Measurements from ENCODE around the gene SPATA46. TPM values are rescaled to one million over a fixed set of nuclear protein-coding genes. Genes with fewer than 3 reads are reported as not detected.

The SPATA46 gene
- total RNA-seq, 1 donor from 2014 or later: not detected

- Histone ChIP-seq H3K4me1 (ENCODE audit: insufficient read depth, low read length) (no peaks in the 10 kb centered on the region), H3K79me2 (ENCODE audit: insufficient read depth, low read length) (no peaks in the 10 kb centered on the region), H3K27me3 (ENCODE audit: insufficient read depth, low read length) (no peaks in the 10 kb centered on the region), H3K9ac (ENCODE audit: low read length) (no peak overlapping the region), H3K9me3 (ENCODE audit: insufficient read depth, low read depth, low read length) (no peaks in the 10 kb centered on the region), H3K4me3 (ENCODE audit: insufficient read depth, low read depth, low read length) (no peak overlapping the region), H4K20me1 (ENCODE audit: insufficient read depth, low read length) (no peaks in the 10 kb centered on the region), H3K36me3 (ENCODE audit: insufficient read depth, low read length) (no peaks in the 10 kb centered on the region), H2AFZ (ENCODE audit: low read depth, low read length) (no peak overlapping the region), H3K4me2 (ENCODE audit: low read length) (no peak overlapping the region), H3K27ac (ENCODE audit: low read depth, low read length) (no peak overlapping the region)
- Mint-ChIP-seq H3K27me3 (ENCODE audit: low read depth, unreplicated experiment) (peaks cover 12% of the 10 kb centered on the region), H3K36me3 (ENCODE audit: low read depth, unreplicated experiment) (no peaks in the 10 kb centered on the region), H3K4me3 (ENCODE audit: unreplicated experiment) (no peak overlapping the region), H3K4me1 (ENCODE audit: low read depth, unreplicated experiment) (peaks cover 2% of the 10 kb centered on the region), H3K27ac (ENCODE audit: unreplicated experiment) (no peak overlapping the region), H3K9me3 (ENCODE audit: unreplicated experiment) (peaks cover 3% of the 10 kb centered on the region)
- no peak for TF ChIP-seq EZH2 (IDR thresholded peaks at IDR 0.05; ENCODE audit: insufficient read depth, low read length)
- TF ChIP-seq, protein P1, sequence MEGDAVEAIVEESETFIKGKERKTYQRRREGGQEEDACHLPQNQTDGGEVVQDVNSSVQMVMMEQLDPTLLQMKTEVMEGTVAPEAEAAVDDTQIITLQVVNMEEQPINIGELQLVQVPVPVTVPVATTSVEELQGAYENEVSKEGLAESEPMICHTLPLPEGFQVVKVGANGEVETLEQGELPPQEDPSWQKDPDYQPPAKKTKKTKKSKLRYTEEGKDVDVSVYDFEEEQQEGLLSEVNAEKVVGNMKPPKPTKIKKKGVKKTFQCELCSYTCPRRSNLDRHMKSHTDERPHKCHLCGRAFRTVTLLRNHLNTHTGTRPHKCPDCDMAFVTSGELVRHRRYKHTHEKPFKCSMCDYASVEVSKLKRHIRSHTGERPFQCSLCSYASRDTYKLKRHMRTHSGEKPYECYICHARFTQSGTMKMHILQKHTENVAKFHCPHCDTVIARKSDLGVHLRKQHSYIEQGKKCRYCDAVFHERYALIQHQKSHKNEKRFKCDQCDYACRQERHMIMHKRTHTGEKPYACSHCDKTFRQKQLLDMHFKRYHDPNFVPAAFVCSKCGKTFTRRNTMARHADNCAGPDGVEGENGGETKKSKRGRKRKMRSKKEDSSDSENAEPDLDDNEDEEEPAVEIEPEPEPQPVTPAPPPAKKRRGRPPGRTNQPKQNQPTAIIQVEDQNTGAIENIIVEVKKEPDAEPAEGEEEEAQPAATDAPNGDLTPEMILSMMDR (IDR thresholded peaks at IDR 0.05; ENCODE audit: insufficient read depth, low read depth, low read length): no peak
- peak; percentile 16 for DNase-seq (ENCODE audit: low read depth)
- no peak for FAIRE-seq
Measured at GRCh38 chr1:162335126-162335525, 41.5 kb downstream of the SPATA46 start.

DNA sequence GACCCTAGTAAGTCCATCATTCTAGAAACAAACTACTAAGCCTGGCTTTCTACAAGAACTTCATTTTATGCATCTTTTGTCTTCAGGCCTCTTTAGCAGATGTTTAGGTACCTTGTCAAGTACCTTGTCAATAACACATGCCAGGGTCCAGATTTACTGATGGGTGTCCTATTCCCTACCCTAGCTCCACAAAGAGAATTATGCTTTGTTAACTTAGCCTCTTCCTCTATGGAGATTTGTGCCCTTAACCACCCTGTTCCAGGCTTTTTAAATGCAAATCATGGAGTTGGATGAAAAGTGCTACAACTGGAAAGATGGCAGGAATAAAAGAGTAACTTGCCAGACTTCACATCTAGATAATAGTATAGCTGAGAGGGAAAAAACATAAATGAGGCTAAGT lies 42.7 kb downstream of the SPATA46 start:
- no peak overlapping the region for H3K4me2 ChIP-seq (ENCODE audit: low read length)
- Mint-ChIP-seq H3K36me3 (ENCODE audit: low read depth, unreplicated experiment) (no peaks in the 10 kb centered on the region), H3K4me1 (ENCODE audit: low read depth, unreplicated experiment) (peaks cover 2% of the 10 kb centered on the region), H3K9me3 (ENCODE audit: unreplicated experiment) (peaks cover 3% of the 10 kb centered on the region), H3K27ac (ENCODE audit: unreplicated experiment) (no peak overlapping the region), H3K4me3 (ENCODE audit: unreplicated experiment) (no peak overlapping the region), H3K27me3 (ENCODE audit: low read depth, unreplicated experiment) (peaks cover 12% of the 10 kb centered on the region)
- FAIRE-seq: no peak
- DNase-seq (ENCODE audit: low read depth): no peak
- no peaks in the 10 kb centered on the region for H3K27me3 ChIP-seq (ENCODE audit: insufficient read depth, low read length)
- H3K9me3 ChIP-seq (ENCODE audit: insufficient read depth, low read depth, low read length): no peaks in the 10 kb centered on the region
- no peaks in the 10 kb centered on the region for H3K79me2 ChIP-seq (ENCODE audit: insufficient read depth, low read length)
- H3K4me3 ChIP-seq (ENCODE audit: insufficient read depth, low read depth, low read length): no peak overlapping the region
- no peak overlapping the region for H3K9ac ChIP-seq (ENCODE audit: low read length)
- no peak for TF ChIP-seq EZH2 (IDR thresholded peaks at IDR 0.05; ENCODE audit: insufficient read depth, low read length)
- TF ChIP-seq, protein P1 (IDR thresholded peaks at IDR 0.05; ENCODE audit: insufficient read depth, low read depth, low read length): no peak
- no peaks in the 10 kb centered on the region for H3K4me1 ChIP-seq (ENCODE audit: insufficient read depth, low read length)
- H2AFZ ChIP-seq (ENCODE audit: low read depth, low read length): no peak overlapping the region
- no peaks in the 10 kb centered on the region for H4K20me1 ChIP-seq (ENCODE audit: insufficient read depth, low read length)
- H3K27ac ChIP-seq (ENCODE audit: low read depth, low read length): no peak overlapping the region
- H3K36me3 ChIP-seq (ENCODE audit: insufficient read depth, low read length): no peaks in the 10 kb centered on the region

DNA sequence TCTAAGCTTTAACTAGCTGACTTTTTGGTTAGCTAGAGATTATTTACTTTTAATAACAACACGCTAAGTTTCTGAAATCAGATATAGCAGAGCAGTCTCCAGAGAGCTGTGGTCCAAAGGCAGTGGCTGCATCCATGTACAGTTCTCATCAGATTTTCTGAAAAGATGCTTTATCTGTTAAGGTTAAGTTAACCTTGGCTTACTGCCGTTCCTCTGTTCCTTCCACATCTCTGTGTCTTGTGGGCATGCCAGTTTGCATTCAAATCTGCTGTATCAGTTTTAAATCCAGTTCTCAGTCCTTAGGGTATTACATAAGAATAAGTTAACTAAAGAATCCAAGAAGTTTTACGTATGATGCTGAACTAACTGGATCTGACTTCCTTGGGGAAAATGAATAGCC lies 46.8 kb downstream of the SPATA46 start:
- no peaks in the 10 kb centered on the region for H3K79me2 ChIP-seq (ENCODE audit: insufficient read depth, low read length)
- H3K9ac ChIP-seq (ENCODE audit: low read length): no peak overlapping the region
- Mint-ChIP-seq H3K27ac (ENCODE audit: unreplicated experiment) (no peak overlapping the region), H3K4me1 (ENCODE audit: low read depth, unreplicated experiment) (no peaks in the 10 kb centered on the region), H3K27me3 (ENCODE audit: low read depth, unreplicated experiment) (peaks cover 23% of the 10 kb centered on the region), H3K9me3 (ENCODE audit: unreplicated experiment) (peaks cover 3% of the 10 kb centered on the region), H3K4me3 (ENCODE audit: unreplicated experiment) (no peak overlapping the region), H3K36me3 (ENCODE audit: low read depth, unreplicated experiment) (no peaks in the 10 kb centered on the region)
- H3K36me3 ChIP-seq (ENCODE audit: insufficient read depth, low read length): no peaks in the 10 kb centered on the region
- H3K4me1 ChIP-seq (ENCODE audit: insufficient read depth, low read length): no peaks in the 10 kb centered on the region
- no peaks in the 10 kb centered on the region for H4K20me1 ChIP-seq (ENCODE audit: insufficient read depth, low read length)
- no peaks in the 10 kb centered on the region for H3K9me3 ChIP-seq (ENCODE audit: insufficient read depth, low read depth, low read length)
- TF ChIP-seq EZH2 (IDR thresholded peaks at IDR 0.05; ENCODE audit: insufficient read depth, low read length): no peak
- no peak overlapping the region for H3K4me2 ChIP-seq (ENCODE audit: low read length)
- H3K4me3 ChIP-seq (ENCODE audit: insufficient read depth, low read depth, low read length): no peak overlapping the region
- H3K27me3 ChIP-seq (ENCODE audit: insufficient read depth, low read length): no peaks in the 10 kb centered on the region
- DNase-seq (ENCODE audit: low read depth): no peak
- FAIRE-seq: no peak
- no peak overlapping the region for H3K27ac ChIP-seq (ENCODE audit: low read depth, low read length)
- H2AFZ ChIP-seq (ENCODE audit: low read depth, low read length): no peak overlapping the region
